DND-41 (cell line): ENCODE data around the gene DDX23.
A peak's percentile ranks its signal among the peaks of the same experiment; 100 is the strongest.

ENCODE experiments used
- ATAC-seq: fragments of 200-7000 bp; cut with Tn5 transposase; 3 replicates; pipeline ENCODE4 v1.9.1; 2021; ENCODE audit warnings: low read depth; ENCODE audit not compliant: insufficient read depth
- DNase-seq: peaks from one replicate; pipeline ENCODE4 v3.0.0-alpha.2; 2020
- H2AFZ ChIP-seq: 2 replicates; pipeline ENCODE4 v1.6.0; 2012; ENCODE audit warnings: low read depth, low read length
- H3K27ac ChIP-seq: 2 replicates; pipeline ENCODE4 v1.5.1; 2012; ENCODE audit warnings: low read length, inconsistent platforms
- H3K27me3 ChIP-seq: fragments of 200-600 bp; sonication (generic); 2 replicates; pipeline ENCODE4 v1.6.0; 2012; ENCODE audit warnings: low read length, mild to moderate bottlenecking, inconsistent platforms; ENCODE audit not compliant: insufficient read depth, poor library complexity
- H3K36me3 ChIP-seq: 2 replicates; pipeline ENCODE4 v1.5.1; 2012; ENCODE audit warnings: low read length, inconsistent platforms; ENCODE audit not compliant: insufficient read depth
- H3K4me1 ChIP-seq: 2 replicates; pipeline ENCODE4 v1.5.1; 2012; ENCODE audit warnings: mild to moderate bottlenecking, low read length; ENCODE audit not compliant: insufficient read depth
- H3K4me2 ChIP-seq: 2 replicates; pipeline ENCODE4 v1.6.0; 2012; ENCODE audit warnings: mild to moderate bottlenecking, moderate library complexity, low read length, inconsistent platforms; ENCODE audit not compliant: insufficient read depth
- H3K4me3 ChIP-seq, 2 experiments: fragments of 200-600 bp in 1 of 2; shearing (Covaris generic) in 1 of 2; 2 replicates each; pipeline ENCODE4 v1.5.1; 2012 to 2016; ENCODE audit warnings: inconsistent platforms in 2 of 2, low read length in 2 of 2, mild to moderate bottlenecking in 2 of 2, low read depth in 1 of 2, moderate library complexity in 1 of 2
- H3K79me2 ChIP-seq: 2 replicates; pipeline ENCODE4 v1.6.0; 2012; ENCODE audit warnings: low read length, inconsistent platforms; ENCODE audit not compliant: insufficient read depth
- H3K9ac ChIP-seq: 2 replicates; pipeline ENCODE4 v1.6.0; 2012; ENCODE audit warnings: low read depth, mild to moderate bottlenecking, inconsistent platforms, low read length, moderate library complexity
- H3K9me3 ChIP-seq: 2 replicates; pipeline ENCODE4 v1.5.1; 2012; ENCODE audit warnings: low read length, moderate library complexity, mild to moderate bottlenecking, inconsistent platforms; ENCODE audit not compliant: insufficient read depth, severe bottlenecking
- H4K20me1 ChIP-seq: 2 replicates; pipeline ENCODE4 v1.6.0; 2012; ENCODE audit warnings: low read length; ENCODE audit not compliant: insufficient read depth
- EZH2 ChIP-seq: IDR thresholded peaks from 3 replicates; pipeline ENCODE4 v1.6.1; 2012; ENCODE audit warnings: borderline replicate concordance, low read depth, mild to moderate bottlenecking, moderate library complexity, low read length, inconsistent platforms; ENCODE audit not compliant: severe bottlenecking
- TF ChIP-seq, protein P1 (sequence below): IDR thresholded peaks from 2 replicates; pipeline ENCODE4 v1.5.1; 2012; ENCODE audit warnings: borderline replicate concordance, low read length, moderate library complexity, mild to moderate bottlenecking; ENCODE audit not compliant: poor library complexity, severe bottlenecking; ENCODE audit errors: extremely low read depth

DDX23 gene

GRCh38 chr12:48832321-48833060 lies 19.5 kb downstream of the DDX23 start:
- Histone ChIP-seq H3K36me3 (peaks cover 99% of the 10 kb centered on the region), H3K4me3 (no peak overlapping the region), H3K79me2 (no peaks in the 10 kb centered on the region), H3K9me3 (no peaks in the 10 kb centered on the region), H2AFZ (no peak overlapping the region), H3K27ac (no peak overlapping the region), H3K27me3 (no peaks in the 10 kb centered on the region), H3K4me2 (no peak overlapping the region), H3K9ac (no peak overlapping the region), H3K4me1 (no peaks in the 10 kb centered on the region), H4K20me1 (peaks cover 60% of the 10 kb centered on the region)
- DNase-seq (no peak), ATAC-seq (no peak)
- TF ChIP-seq, protein P1, sequence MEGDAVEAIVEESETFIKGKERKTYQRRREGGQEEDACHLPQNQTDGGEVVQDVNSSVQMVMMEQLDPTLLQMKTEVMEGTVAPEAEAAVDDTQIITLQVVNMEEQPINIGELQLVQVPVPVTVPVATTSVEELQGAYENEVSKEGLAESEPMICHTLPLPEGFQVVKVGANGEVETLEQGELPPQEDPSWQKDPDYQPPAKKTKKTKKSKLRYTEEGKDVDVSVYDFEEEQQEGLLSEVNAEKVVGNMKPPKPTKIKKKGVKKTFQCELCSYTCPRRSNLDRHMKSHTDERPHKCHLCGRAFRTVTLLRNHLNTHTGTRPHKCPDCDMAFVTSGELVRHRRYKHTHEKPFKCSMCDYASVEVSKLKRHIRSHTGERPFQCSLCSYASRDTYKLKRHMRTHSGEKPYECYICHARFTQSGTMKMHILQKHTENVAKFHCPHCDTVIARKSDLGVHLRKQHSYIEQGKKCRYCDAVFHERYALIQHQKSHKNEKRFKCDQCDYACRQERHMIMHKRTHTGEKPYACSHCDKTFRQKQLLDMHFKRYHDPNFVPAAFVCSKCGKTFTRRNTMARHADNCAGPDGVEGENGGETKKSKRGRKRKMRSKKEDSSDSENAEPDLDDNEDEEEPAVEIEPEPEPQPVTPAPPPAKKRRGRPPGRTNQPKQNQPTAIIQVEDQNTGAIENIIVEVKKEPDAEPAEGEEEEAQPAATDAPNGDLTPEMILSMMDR = peak; percentile 7
- TF ChIP-seq EZH2 = no peak

GRCh38 chr12:48831257-48831656 lies 20.7 kb downstream of the DDX23 start:
- H3K9me3 ChIP-seq = no peaks in the 10 kb centered on the region
- DNase-seq (no peak), ATAC-seq (no peak)
- H3K27ac ChIP-seq = no peak overlapping the region
- no peak overlapping the region for H3K9ac ChIP-seq
- no peaks in the 10 kb centered on the region for H3K4me1 ChIP-seq
- no peak overlapping the region for H2AFZ ChIP-seq
- H3K36me3 ChIP-seq = peaks cover 99% of the 10 kb centered on the region
- no peak overlapping the region for H3K4me2 ChIP-seq
- TF ChIP-seq EZH2 = no peak
- TF ChIP-seq, protein P1 = no peak
- no peaks in the 10 kb centered on the region for H3K27me3 ChIP-seq
- H3K4me3 ChIP-seq = no peak overlapping the region
- H3K79me2 ChIP-seq = no peaks in the 10 kb centered on the region
- H4K20me1 ChIP-seq = peaks cover 59% of the 10 kb centered on the region

- DNase-seq = no peak
- no peak for TF ChIP-seq EZH2
- TF ChIP-seq, protein P1 = no peak
- Histone ChIP-seq H3K27ac (no peak overlapping the region), H3K27me3 (no peaks in the 10 kb centered on the region), H3K9ac (no peak overlapping the region), H2AFZ (no peak overlapping the region), H3K4me1 (no peaks in the 10 kb centered on the region), H4K20me1 (peaks cover 58% of the 10 kb centered on the region), H3K36me3 (peaks cover 98% of the 10 kb centered on the region), H3K9me3 (no peaks in the 10 kb centered on the region), H3K4me2 (no peak overlapping the region), H3K4me3 (no peak overlapping the region), H3K79me2 (no peaks in the 10 kb centered on the region)
- peak; percentile 10; the same call in 1 of the 3 replicates for ATAC-seq
Observed at GRCh38 chr12:48828841-48829575, 23.0 kb downstream of the DDX23 start.
